Adipocyte (in vitro differentiated cells): ENCODE measurements around the gene POLR1B.
"Not testable (repeated sequence)": the region's sequence is repeated elsewhere in the genome, so short reads cannot be mapped to it uniquely, and the experiment has no call there.

Source experiments
- DNase-seq: peaks from one replicate; pipeline ENCODE4 v3.0.0-alpha.2; 2015; ENCODE audit warnings: low read depth
- H3K27me3 ChIP-seq: replicated peaks from 2 replicates; pipeline ENCODE4 v1.7.0; 2013; ENCODE audit warnings: mild to moderate bottlenecking, low read length, moderate library complexity; ENCODE audit not compliant: control insufficient read depth, insufficient read depth
- H3K36me3 ChIP-seq: 2 replicates; pipeline ENCODE4 v1.7.0; 2013; ENCODE audit warnings: low read length, mild to moderate bottlenecking, moderate library complexity; ENCODE audit not compliant: control insufficient read depth, insufficient read depth, severe bottlenecking
- H3K4me1 ChIP-seq: 2 replicates; pipeline ENCODE4 v1.7.0; 2013; ENCODE audit warnings: mild to moderate bottlenecking, low read length, moderate library complexity; ENCODE audit not compliant: control insufficient read depth, insufficient read depth
- H3K4me3 ChIP-seq: 2 replicates; pipeline ENCODE4 v1.7.0; 2013; ENCODE audit warnings: mild to moderate bottlenecking, low read length, moderate library complexity
- H3K9ac ChIP-seq: 2 replicates; pipeline ENCODE4 v1.7.0; 2013; ENCODE audit warnings: mild to moderate bottlenecking, low read length, moderate library complexity
- H3K9me3 ChIP-seq: 2 replicates; pipeline ENCODE4 v1.7.0; 2013; ENCODE audit warnings: mild to moderate bottlenecking, low read length, moderate library complexity; ENCODE audit not compliant: control insufficient read depth

POLR1B gene

DNA sequence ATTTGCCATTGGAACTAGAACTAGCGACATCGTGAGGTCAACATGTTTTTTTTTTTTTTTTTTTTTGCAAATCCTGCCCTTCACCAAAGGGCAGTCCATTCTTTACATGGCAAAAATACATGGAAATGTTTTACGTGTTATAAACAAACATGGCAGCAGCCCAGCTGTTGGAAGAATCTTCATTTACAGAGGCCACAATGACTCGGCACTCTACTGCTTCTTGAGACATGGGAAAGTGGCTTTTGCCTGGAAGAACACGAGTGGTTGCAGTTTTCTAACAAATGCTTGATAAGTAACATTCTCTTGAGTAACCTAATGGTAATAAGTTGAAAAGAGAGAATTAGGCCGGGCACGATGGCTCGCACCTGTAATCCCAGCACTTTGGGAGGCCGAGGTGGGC, 22.8 kb upstream of the POLR1B start:
- no peak for DNase-seq

DNA sequence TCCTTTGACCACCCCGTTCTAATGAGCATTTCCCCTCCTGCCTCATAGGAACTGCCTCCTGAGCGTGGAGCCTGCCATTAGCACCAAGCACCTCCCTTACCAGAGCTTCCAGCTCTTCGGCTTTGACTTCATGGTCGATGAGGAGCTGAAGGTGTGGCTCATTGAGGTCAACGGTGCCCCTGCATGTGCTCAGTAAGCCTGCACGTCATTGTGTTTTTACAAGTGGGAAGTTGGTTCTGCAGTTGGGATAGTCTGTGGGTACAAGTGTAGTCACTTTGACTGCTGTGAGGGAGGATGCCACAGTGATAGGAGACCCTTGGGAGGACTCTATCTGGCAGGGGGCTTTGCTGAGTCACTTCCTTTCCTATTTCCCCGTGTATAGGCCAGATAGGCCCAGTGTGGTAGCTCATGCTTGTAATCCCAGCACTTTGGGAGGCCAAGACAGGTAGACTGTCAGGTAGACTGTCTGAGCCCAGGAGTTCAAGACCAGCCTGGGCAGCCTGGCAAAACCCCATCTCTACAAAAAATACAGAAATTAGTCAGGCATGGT, 22.0 kb upstream of the POLR1B start:
- no peaks in the 10 kb centered on the region for H3K27me3 ChIP-seq
- DNase-seq = no peak
- H3K4me1 ChIP-seq = no peaks in the 10 kb centered on the region
- no peak overlapping the region for H3K4me3 ChIP-seq
- peaks cover 40% of the 10 kb centered on the region for H3K36me3 ChIP-seq
- no peak overlapping the region for H3K9ac ChIP-seq
- H3K9me3 ChIP-seq = no peaks in the 10 kb centered on the region

More for the DNA sequence above, 22.8 kb upstream of the POLR1B start:
- no peaks in the 10 kb centered on the region for H3K27me3 ChIP-seq
- H3K4me1 ChIP-seq = no peaks in the 10 kb centered on the region
- no peak overlapping the region for H3K4me3 ChIP-seq
- peaks cover 47% of the 10 kb centered on the region for H3K36me3 ChIP-seq
- H3K9me3 ChIP-seq = peaks cover 4% of the 10 kb centered on the region
- H3K9ac ChIP-seq = no peak overlapping the region

DNA sequence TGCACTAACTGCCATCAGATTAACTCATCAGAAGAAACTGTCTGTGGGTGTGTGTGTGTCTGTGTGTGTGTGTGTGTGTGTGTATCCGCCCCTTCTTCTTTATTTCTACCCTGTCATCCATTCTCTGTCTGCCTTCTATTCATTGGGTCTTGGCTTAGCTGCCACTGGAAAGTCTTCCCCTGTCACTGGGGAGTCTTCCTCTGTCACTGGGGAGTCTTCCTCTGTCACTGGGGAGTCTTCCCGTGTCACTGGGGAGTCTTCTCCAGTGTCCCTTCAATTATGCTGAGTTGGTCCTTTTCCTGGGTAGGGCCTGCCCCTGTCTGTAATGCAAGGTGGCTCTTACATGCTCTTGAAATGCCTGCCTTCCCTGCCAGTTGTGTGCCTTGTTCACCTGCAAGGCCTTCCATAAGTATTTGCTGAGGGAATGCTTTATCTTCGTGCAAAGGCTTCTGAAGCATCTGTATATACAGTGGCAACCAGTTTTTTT, 18.9 kb upstream of the POLR1B start:
- Histone ChIP-seq H3K27me3 (no peaks in the 10 kb centered on the region), H3K36me3 (peaks cover 42% of the 10 kb centered on the region), H3K9ac (no peak overlapping the region), H3K9me3 (no peaks in the 10 kb centered on the region), H3K4me3 (no peak overlapping the region), H3K4me1 (no peaks in the 10 kb centered on the region)
- DNase-seq = no peak

DNA sequence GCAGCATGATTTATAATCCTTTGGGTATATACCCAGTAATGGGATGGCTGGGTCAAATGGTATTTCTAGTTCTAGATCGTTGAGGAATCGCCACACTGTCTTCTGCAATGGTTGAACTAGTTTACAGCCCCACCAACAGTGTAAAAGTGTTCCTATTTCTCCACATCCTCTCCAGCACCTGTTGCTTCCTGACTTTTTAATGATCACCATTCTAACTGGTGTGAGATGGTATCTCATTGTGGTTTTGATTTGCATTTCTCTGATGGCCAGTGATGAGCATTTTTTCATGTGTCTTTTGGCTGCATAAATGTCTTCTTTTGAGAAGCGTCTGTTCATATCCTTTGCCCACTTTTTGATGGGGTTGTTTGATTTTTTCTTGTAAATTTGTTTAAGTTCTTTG, 18.0 kb upstream of the POLR1B start:
- not testable (repeated sequence) for H3K9ac ChIP-seq, H3K27me3 ChIP-seq, DNase-seq, H3K4me3 ChIP-seq, H3K9me3 ChIP-seq, H3K4me1 ChIP-seq
- peaks cover 47% of the 10 kb centered on the region for H3K36me3 ChIP-seq

DNA sequence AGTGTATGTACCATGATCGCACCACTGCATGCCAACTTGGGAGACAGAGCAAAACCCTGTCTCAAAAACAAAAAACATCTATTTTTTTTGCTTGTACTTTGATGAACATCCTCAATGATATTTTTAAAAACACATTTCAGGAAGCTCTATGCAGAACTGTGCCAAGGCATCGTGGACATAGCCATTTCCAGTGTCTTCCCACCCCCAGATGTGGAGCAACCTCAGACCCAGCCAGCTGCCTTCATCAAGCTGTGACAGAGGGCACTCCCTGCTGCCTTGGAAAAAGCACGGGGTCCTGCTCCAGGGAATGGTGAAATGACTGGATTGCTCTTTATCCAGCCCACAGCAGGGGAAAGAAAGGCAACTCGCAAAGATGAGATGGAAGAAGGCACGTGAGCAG, 13.7 kb upstream of the POLR1B start:
- H3K36me3 ChIP-seq = peaks cover 33% of the 10 kb centered on the region
- no peak overlapping the region for H3K4me3 ChIP-seq
- H3K4me1 ChIP-seq = peaks cover 6% of the 10 kb centered on the region
- no peaks in the 10 kb centered on the region for H3K27me3 ChIP-seq
- H3K9me3 ChIP-seq = no peaks in the 10 kb centered on the region
- DNase-seq = no peak
- H3K9ac ChIP-seq = no peak overlapping the region

DNA sequence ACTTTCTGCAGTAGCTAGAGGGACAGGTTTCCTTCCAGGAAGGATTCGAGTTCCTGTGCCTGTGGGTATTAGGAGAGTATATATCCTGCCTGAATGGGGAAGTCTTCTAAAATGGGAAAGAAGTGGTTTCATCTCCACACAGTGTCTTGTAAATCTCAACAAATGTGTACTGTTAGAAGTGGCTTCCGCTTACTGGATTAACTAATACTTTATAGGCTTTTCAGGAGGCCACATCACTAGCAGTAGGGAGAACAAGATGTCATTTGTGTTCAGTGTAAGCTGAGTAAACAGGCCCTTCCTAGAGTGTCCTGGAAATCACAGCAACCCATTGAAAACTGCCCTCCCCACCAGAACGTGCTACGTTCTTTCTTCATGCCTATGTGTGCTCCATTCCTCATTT, 12.5 kb upstream of the POLR1B start:
- Histone ChIP-seq H3K9me3 (no peaks in the 10 kb centered on the region), H3K9ac (no peak overlapping the region), H3K4me1 (peaks cover 6% of the 10 kb centered on the region), H3K4me3 (no peak overlapping the region), H3K36me3 (peaks cover 33% of the 10 kb centered on the region), H3K27me3 (no peaks in the 10 kb centered on the region)
- no peak for DNase-seq

DNA sequence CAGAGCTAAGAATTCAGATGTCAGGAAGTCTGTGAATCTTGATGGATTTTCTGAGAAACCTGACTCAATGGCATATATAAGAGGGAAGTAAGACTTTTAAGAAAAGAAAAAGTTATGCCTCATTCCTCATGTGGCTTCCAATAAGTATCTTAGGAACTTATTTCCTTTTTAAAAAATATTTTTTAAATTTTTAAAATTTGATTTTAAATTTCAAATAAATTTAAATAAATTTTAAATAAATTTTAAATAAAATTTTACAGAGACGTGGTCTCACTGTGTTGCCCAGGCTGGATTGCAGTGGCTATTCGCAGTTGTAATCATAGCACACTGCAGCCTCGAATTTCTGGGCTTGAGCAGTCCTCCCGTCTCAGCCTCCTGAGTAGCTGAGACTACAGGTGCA, 11.5 kb upstream of the POLR1B start:
- Histone ChIP-seq H3K36me3 (peaks cover 33% of the 10 kb centered on the region), H3K9me3 (no peaks in the 10 kb centered on the region), H3K4me1 (peaks cover 6% of the 10 kb centered on the region), H3K9ac (no peak overlapping the region), H3K27me3 (no peaks in the 10 kb centered on the region), H3K4me3 (no peak overlapping the region)
- DNase-seq = no peak

DNA sequence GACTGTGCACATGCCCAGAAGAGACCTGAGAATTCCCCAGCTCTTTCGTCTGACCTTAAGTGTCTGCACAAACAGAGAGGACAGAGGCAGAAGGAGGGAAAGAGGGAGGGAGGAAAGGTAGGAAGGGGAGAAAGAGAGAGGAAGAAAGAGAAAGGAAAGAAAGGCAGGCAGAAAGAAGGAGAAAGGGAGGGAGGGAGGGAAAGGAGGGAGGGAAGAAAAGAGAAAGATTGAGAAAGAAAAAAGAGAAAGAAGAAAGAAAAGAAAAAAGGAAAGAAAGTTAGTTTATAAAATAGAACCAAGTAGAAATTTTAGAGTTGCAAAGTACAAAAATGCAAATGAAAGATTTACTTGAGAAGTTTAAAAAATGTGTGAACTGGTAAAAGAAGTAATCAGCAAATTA, 7.4 kb upstream of the POLR1B start:
- H3K4me1 ChIP-seq = peaks cover 6% of the 10 kb centered on the region
- no peak overlapping the region for H3K4me3 ChIP-seq
- DNase-seq = no peak
- no peak overlapping the region for H3K9ac ChIP-seq
- H3K27me3 ChIP-seq = no peaks in the 10 kb centered on the region
- no peaks in the 10 kb centered on the region for H3K9me3 ChIP-seq
- peaks cover 16% of the 10 kb centered on the region for H3K36me3 ChIP-seq

DNA sequence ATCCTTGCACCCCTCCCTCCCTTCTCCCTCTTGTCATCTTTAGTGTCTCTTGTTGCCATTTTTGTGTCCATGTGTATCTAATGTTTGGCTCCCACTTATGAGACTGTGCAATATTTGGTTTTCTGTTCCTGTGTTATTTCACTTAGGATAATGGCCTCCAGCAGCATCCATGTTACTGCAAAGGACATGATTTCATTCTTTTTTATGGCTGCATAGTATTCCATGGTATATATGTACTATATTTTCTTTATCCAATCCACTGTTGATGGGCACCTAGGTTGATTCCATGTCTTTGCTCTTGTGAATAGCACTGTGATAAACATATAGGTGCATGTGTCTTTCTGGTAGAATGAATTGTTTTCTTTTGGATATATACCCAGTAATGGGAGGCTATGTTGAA, 5.6 kb upstream of the POLR1B start:
- H3K9ac ChIP-seq, H3K36me3 ChIP-seq, H3K4me3 ChIP-seq, H3K9me3 ChIP-seq, H3K27me3 ChIP-seq, DNase-seq: not testable (repeated sequence)
- H3K4me1 ChIP-seq = peaks cover 12% of the 10 kb centered on the region

DNA sequence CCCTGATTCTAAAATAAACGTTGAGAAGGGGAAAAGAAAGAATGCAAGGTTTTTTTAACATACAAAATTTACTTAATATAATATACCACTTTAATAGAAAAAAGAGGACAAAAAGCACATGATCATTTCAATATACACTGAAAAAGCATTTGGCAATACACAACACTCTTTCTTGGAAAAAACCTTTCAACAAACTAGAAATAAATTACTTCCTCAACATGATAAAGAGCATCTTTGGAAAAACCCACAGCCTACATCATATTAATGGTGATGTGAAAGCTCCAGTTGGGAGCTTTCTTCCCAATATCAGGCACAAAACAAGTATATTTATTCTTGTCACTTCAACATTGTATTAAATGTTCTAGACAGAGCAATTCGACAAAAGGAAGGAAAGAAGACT, 3.0 kb upstream of the POLR1B start:
- no peak for DNase-seq
- Histone ChIP-seq H3K27me3 (no peaks in the 10 kb centered on the region), H3K9ac (no peak overlapping the region), H3K9me3 (no peaks in the 10 kb centered on the region), H3K4me1 (peaks cover 16% of the 10 kb centered on the region), H3K4me3 (no peak overlapping the region), H3K36me3 (no peaks in the 10 kb centered on the region)

DNA sequence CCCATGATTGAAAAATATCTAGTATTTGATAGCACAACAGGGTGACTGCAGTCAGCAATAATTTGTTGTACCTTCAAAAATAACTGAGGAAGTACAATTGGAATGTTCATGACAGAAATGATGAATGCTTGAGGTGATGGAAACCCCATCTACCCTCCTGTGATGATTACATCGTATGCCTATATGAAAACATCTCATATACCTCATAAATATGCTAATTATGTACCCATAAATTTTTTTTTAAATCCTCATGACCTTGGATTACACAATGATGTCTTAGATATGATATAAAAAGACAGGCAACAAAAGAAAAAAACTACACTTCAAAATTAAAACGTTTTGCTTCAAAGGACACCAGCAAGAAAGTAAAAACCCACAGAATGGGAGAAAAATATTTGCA, 1.4 kb upstream of the POLR1B start:
- no peak for DNase-seq
- no peaks in the 10 kb centered on the region for H3K9me3 ChIP-seq
- H3K4me3 ChIP-seq = peak overlapping the region; percentile 98
- peaks cover under 1% of the 10 kb centered on the region for H3K36me3 ChIP-seq
- H3K4me1 ChIP-seq = peaks cover 22% of the 10 kb centered on the region
- H3K27me3 ChIP-seq = no peaks in the 10 kb centered on the region
- peak overlapping the region; percentile 90 for H3K9ac ChIP-seq
